ENCODE data around the gene SMYD3. TPM values are rescaled to one million over a fixed set of nuclear protein-coding genes. Genes with fewer than 3 reads are reported as not detected.

Gene SMYD3
- polyA plus RNA-seq, 1 donor from 2014 or later: 48.6 TPM

- H3F3A ChIP-seq (ENCODE audit: insufficient read depth, low read length, poor library complexity, severe bottlenecking): no peaks in the 10 kb centered on the region
- H3K36me3 ChIP-seq (ENCODE audit: insufficient read depth, low read length): no peaks in the 10 kb centered on the region
- no peaks in the 10 kb centered on the region for H3K9me3 ChIP-seq (ENCODE audit: low read length)
- H3K27me3 ChIP-seq (ENCODE audit: insufficient read depth, low read depth, low read length): no peaks in the 10 kb centered on the region
- H3K4me2 ChIP-seq (ENCODE audit: low read length): no peak overlapping the region
- no peaks in the 10 kb centered on the region for H4K20me1 ChIP-seq (ENCODE audit: insufficient read depth)
- no peak overlapping the region for H3K9ac ChIP-seq (ENCODE audit: low read length)
- no peaks in the 10 kb centered on the region for H3K9me2 ChIP-seq (ENCODE audit: insufficient read depth, low read length)
- no peak overlapping the region for H2AFZ ChIP-seq (ENCODE audit: low read depth, low read length)
- no peak for TF ChIP-seq TAF1 (IDR thresholded peaks at IDR 0.05; ENCODE audit: low read depth)
- no peak for TF ChIP-seq EP300 (conservative IDR thresholded peaks at IDR 0.05; ENCODE audit: poor library complexity, severe bottlenecking)
- no peak for TF ChIP-seq MXI1 (conservative IDR thresholded peaks at IDR 0.05; ENCODE audit: poor library complexity, severe bottlenecking)
- TF ChIP-seq EZH2 (IDR thresholded peaks at IDR 0.05; ENCODE audit: borderline replicate concordance, insufficient read depth, low read length, poor library complexity, severe bottlenecking): no peak
- no peaks in the 10 kb centered on the region for H3K79me2 ChIP-seq (replicated peaks; ENCODE audit: insufficient read depth, low read length)
- no peak overlapping the region for H3K27ac ChIP-seq (ENCODE audit: low read length)
- no peak overlapping the region for H3K4me3 ChIP-seq (ENCODE audit: low read length)
Measured at GRCh38 chr1:245894843-245895242, 612.2 kb downstream of the SMYD3 start.

- no peaks in the 10 kb centered on the region for H3K27me3 ChIP-seq (ENCODE audit: insufficient read depth, low read depth, low read length)
- H3K27ac ChIP-seq (ENCODE audit: low read length): no peak overlapping the region
- H3K79me2 ChIP-seq (replicated peaks; ENCODE audit: insufficient read depth, low read length): no peaks in the 10 kb centered on the region
- no peak overlapping the region for H3K9ac ChIP-seq (ENCODE audit: low read length)
- no peak overlapping the region for H3K4me3 ChIP-seq (ENCODE audit: low read length)
- TF ChIP-seq EZH2 (IDR thresholded peaks at IDR 0.05; ENCODE audit: borderline replicate concordance, insufficient read depth, low read length, poor library complexity, severe bottlenecking): no peak
- TF ChIP-seq MXI1 (conservative IDR thresholded peaks at IDR 0.05; ENCODE audit: poor library complexity, severe bottlenecking): no peak
- no peak for TF ChIP-seq RAD21 (conservative IDR thresholded peaks at IDR 0.05)
- no peak for TF ChIP-seq SMC3 (conservative IDR thresholded peaks at IDR 0.05; ENCODE audit: poor library complexity)
- no peak for TF ChIP-seq POLR2AphosphoS5 (IDR thresholded peaks at IDR 0.05)
- TF ChIP-seq EP300 (conservative IDR thresholded peaks at IDR 0.05; ENCODE audit: poor library complexity, severe bottlenecking): no peak
- no peak for TF ChIP-seq REST (IDR thresholded peaks at IDR 0.05; ENCODE audit: borderline replicate concordance)
- TF ChIP-seq TAF1 (IDR thresholded peaks at IDR 0.05; ENCODE audit: low read depth): no peak
- no peak for TF ChIP-seq CTCF (IDR thresholded peaks at IDR 0.05; ENCODE audit: poor library complexity, severe bottlenecking)
- H3F3A ChIP-seq (ENCODE audit: insufficient read depth, low read length, poor library complexity, severe bottlenecking): no peaks in the 10 kb centered on the region
- H4K20me1 ChIP-seq (ENCODE audit: insufficient read depth): no peaks in the 10 kb centered on the region
- no peaks in the 10 kb centered on the region for H3K9me3 ChIP-seq (ENCODE audit: low read length)
- no peak overlapping the region for H2AFZ ChIP-seq (ENCODE audit: low read depth, low read length)
- H3K36me3 ChIP-seq (ENCODE audit: insufficient read depth, low read length): no peaks in the 10 kb centered on the region
- H3K4me2 ChIP-seq (ENCODE audit: low read length): no peak overlapping the region
- no peaks in the 10 kb centered on the region for H3K9me2 ChIP-seq (ENCODE audit: insufficient read depth, low read length)
Measured at GRCh38 chr1:245893025-245893424, 614.1 kb downstream of the SMYD3 start.

Measured in neural cell (in vitro differentiated cells).